ENCODE results near the gene NSD1.

DNA sequence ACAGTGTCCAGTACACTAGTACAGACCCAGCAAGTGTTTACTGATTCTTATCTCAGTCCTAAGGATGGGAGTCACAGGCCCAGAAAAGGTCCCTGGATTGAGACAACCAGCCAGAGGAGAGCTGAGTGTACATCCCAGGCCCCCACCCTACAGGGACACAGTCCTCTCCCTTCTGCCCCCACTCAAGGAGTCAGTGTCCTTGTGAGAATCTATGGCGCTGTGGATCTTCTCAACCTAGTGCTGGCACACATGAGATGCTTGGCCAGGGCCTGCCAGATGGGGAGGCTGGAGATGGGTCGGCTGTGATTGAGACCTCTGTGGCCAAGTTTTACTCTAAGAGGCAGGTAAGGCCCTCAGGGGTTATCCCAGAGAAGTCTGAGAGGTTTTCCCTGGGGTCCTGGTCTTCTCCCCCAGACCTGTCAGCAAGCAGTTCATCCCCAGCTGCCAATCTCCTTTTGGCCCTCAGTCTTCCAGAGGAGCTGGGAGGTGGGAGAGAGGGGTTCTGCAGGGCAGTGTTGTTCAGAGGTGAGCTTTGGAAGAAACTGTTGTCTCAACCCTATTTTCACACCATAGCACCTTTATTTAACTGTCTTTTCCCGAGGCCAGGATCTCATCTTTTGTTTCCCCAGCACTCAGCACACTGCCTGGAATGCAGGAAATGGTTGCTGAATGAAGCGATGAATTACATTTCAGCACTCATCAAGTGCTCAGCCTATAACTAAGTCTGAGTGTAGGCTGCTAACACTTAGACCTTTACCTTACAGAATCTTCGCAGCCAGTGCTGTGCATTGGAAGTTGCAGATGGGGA lies 3.2 kb upstream of the NSD1 start:
- TF ChIP-seq POLR2AphosphoS5 (IDR thresholded peaks at IDR 0.05; ENCODE audit: low read depth, low read length) (no peak), FOXP2 (optimal IDR thresholded peaks at IDR 0.05; ENCODE audit: borderline replicate concordance, extremely low read depth, extremely low read length, insufficient read depth) (no peak)

Data from PFSK-1 (cell line).